Duodenal mucosa (tissue), 2 donors: ENCODE results near the gene OXER1.
A peak's percentile ranks its signal among the peaks of the same experiment; 100 is the strongest.

Experiments used
- H3K27ac ChIP-seq: one replicate; pipeline ENCODE4 v1.7.0; 2013; ENCODE audit warnings: low read depth, low read length
- H3K27me3 ChIP-seq, 2 donors: one replicate each; pipeline ENCODE4 v1.7.0; 2013; ENCODE audit warnings: low read length in 2 of 2, control low read depth in 1 of 2; ENCODE audit not compliant: insufficient read depth in 2 of 2, control insufficient read depth in 1 of 2
- H3K36me3 ChIP-seq, 2 donors: one replicate each; pipeline ENCODE4 v1.7.0; 2013; ENCODE audit warnings: low read length in 2 of 2, control low read depth in 1 of 2; ENCODE audit not compliant: insufficient read depth in 2 of 2, control insufficient read depth in 1 of 2
- H3K4me1 ChIP-seq, 2 donors: one replicate each; pipeline ENCODE4 v1.7.0; 2013; ENCODE audit warnings: low read length in 2 of 2, control low read depth in 1 of 2; ENCODE audit not compliant: insufficient read depth in 2 of 2, control insufficient read depth in 1 of 2
- H3K4me3 ChIP-seq, 2 donors: one replicate each; pipeline ENCODE4 v1.7.0; 2013; ENCODE audit warnings: low read length in 2 of 2, low read depth in 1 of 2
- H3K9ac ChIP-seq, 2 donors: one replicate each; pipeline ENCODE4 v1.7.0; 2013; ENCODE audit warnings: low read length in 2 of 2, low read depth in 1 of 2
- H3K9me3 ChIP-seq, 2 donors: one replicate each; pipeline ENCODE4 v1.7.0; 2013; ENCODE audit warnings: low read length in 2 of 2, control low read depth in 1 of 2; ENCODE audit not compliant: control insufficient read depth in 1 of 2

OXER1 gene, protein sequence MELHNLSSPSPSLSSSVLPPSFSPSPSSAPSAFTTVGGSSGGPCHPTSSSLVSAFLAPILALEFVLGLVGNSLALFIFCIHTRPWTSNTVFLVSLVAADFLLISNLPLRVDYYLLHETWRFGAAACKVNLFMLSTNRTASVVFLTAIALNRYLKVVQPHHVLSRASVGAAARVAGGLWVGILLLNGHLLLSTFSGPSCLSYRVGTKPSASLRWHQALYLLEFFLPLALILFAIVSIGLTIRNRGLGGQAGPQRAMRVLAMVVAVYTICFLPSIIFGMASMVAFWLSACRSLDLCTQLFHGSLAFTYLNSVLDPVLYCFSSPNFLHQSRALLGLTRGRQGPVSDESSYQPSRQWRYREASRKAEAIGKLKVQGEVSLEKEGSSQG

DNA sequence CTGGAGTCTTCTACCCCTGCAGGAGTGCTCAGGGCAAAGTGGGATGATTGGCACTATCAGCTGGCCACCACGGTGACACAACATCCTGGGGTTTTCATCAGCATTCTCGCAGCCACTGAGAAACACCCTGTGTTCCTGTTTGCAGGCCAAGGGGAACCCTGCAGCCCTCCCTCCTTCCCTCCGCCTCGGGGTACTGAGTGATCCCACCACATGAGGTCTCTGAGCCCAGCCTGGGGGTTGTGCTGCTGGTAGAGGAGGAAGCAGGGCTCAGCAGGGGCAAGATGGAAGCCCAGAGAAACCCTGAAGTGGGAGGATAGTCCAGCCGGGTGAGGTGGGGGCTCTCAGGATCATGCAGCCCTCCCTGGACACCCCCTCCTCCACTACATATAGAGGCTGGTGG, at the start of gene OXER1:
TSS of gene OXER1 (minus strand) at position 40 of the 400 bp plus-strand sequence. CDS start 73 bp downstream, outside the sequence.
- H3K27me3 ChIP-seq, result no peaks in the 10 kb centered on the region
- no peak within 1 kb of the TSS for H3K9ac ChIP-seq
- no peaks in the 10 kb centered on the region for H3K4me1 ChIP-seq
- H3K36me3 ChIP-seq, result peaks cover 0 to 7% of the 10 kb centered on the region in 2 donors
- H3K4me3 ChIP-seq, result no peak within 1 kb of the TSS
- no peaks in the 10 kb centered on the region for H3K9me3 ChIP-seq
- no peak within 1 kb of the TSS for H3K27ac ChIP-seq

DNA sequence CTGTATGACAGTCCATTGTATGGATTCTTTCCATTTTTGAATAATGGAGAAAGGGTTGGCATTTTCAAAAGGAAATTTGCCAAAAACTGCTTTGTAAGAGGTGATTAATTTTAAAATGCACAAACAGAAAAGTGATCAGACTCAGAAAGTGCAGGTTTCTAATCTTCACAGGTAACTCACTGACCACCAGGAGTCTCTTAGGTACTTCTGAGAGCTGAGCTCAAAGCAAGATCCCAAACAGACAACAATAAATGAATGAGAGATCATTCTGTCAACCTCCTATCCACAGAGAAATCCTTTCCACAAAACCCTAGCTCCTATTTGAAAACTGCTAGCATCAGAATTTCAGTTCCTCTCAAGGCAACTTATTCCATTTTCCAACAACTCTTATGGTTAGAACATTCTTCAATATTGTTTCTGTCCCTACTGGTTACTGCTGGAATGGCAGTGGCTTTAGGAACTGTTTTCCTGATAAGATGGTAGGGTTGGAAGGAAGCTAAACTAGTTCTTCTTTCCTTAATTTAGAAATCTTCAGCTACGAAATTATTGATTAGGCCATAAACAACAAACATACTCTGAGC, 49.1 kb upstream of the OXER1 start:
- Histone ChIP-seq H3K4me1 (peaks cover 14% of the 10 kb centered on the region in 2 donors), H3K4me3 (no peak overlapping the region), H3K36me3 (no peaks in the 10 kb centered on the region), H3K9me3 (no peaks in the 10 kb centered on the region), H3K27ac (no peak overlapping the region), H3K9ac (no peak overlapping the region), H3K27me3 (no peaks in the 10 kb centered on the region)

DNA sequence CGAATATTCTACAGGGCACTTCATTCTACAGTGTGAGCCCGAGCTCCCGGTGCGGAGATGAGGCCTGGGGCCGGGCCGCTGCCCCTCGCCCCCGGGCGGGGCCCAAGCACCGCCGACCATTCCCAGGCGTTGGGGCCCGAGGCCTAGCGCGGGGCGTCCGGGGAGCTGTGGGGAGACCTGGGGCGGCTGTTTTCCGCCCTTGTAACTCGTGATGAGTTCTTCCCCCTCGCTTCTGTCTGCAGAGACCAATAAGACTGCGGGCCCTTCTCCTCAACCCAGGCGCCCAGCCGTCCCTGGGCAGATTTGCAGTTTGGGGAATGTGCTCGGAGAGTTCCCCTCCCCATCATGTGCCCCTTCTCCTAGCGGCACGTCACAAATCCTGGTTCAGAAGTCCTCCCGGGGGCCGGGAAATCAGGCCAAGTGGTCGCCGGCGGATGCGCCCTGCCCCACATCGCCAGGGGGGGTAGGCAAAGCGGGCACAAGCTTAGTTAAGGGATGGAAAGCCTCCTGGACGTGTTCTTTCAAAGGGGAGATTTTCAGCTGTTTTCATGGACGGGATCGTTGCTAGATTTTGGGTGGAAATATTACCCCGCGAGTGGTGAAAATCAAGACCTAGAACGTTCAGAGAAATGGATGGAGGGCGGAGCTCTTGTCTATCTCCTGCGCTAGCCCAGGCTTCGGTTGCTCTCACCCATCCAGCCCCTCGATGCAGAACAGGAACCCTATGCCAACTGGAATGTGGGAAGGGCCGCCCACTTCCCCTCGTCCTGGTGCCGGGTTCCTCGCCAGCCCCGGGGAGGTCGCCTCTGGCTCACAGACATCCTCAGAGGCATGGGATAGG, 47.3 kb upstream of the OXER1 start:
- Histone ChIP-seq H3K36me3 (no peaks in the 10 kb centered on the region), H3K27ac (peak overlapping the region; percentile 99), H3K4me1 (peaks cover 14% of the 10 kb centered on the region in 2 donors), H3K9ac (peak overlapping the region; percentile 96 to 97), H3K27me3 (no peaks in the 10 kb centered on the region), H3K9me3 (no peaks in the 10 kb centered on the region), H3K4me3 (peak overlapping the region; percentile 85 to 91)

DNA sequence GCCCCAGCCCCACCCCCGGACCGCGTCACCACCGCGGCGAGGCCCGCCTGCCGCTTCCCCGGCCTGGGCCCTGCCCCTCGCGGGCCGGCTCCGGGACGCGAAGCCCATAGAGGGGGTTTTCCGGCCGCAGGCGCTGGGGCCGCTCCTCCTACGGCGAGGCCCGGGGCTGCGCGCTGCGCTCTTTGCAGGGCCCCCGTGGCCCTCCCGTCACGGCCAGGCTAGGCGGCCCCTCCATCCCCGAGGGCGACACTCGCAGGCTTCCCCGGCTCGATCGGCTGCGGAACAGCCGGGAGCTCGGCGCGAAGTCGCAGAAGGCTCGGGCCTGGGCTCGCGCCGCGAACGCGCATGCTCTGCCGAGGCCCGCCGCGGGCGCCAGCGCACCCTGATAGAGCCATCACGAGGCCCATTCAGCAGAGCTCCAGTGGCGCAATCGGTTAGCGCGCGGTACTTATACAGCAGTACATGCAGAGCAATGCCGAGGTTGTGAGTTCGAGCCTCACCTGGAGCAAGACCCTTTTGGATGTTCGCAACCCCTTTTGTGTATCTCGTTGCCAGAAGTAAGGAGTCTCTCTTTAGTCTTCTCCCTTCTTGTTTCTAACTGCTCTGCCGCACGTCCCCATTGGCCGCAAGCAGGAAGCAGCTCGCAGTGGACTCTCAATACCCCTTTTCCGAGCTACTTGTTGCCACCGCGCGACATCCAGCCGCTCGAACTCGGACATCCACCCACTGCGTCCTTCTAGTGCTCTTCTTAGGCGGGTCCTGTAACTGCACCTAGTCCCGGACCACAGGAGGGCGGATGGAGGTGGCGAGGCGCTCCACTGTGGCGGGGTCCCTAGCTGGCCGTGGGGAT, 46.4 kb upstream of the OXER1 start:
- peaks cover 0 to 2% of the 10 kb centered on the region in 2 donors for H3K27me3 ChIP-seq
- H3K36me3 ChIP-seq, result no peaks in the 10 kb centered on the region
- peak overlapping the region; percentile 96 to 97 for H3K9ac ChIP-seq
- H3K9me3 ChIP-seq, result no peaks in the 10 kb centered on the region
- peaks cover 14% of the 10 kb centered on the region in 2 donors for H3K4me1 ChIP-seq
- peak overlapping the region; percentile 99 for H3K27ac ChIP-seq
- H3K4me3 ChIP-seq, result peak overlapping the region; percentile 85 to 91

DNA sequence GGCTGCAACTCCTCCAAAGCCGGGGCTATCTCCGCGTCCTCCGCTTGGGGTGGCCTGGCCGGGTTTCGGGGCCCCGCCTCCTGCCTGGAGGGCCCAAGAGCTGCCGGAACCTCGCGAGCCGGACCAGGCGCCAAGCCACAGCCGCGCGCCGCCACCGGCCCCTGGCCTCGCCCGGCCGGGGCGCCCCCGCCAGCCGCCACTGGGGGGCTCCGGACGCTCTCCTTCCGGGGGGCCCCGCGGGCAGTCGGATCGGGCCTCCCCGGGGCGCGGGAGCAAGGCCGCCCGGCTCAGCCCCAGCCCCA, 45.8 kb upstream of the OXER1 start:
- peak overlapping the region; percentile 56 to 91 for H3K4me3 ChIP-seq
- H3K27me3 ChIP-seq, result peaks cover 0 to 3% of the 10 kb centered on the region in 2 donors
- no peaks in the 10 kb centered on the region for H3K36me3 ChIP-seq
- H3K27ac ChIP-seq, result peak overlapping the region; percentile 99
- H3K4me1 ChIP-seq, result peaks cover 14% of the 10 kb centered on the region in 2 donors
- H3K9me3 ChIP-seq, result no peaks in the 10 kb centered on the region
- peak overlapping the region; percentile 52 to 61 for H3K9ac ChIP-seq

DNA sequence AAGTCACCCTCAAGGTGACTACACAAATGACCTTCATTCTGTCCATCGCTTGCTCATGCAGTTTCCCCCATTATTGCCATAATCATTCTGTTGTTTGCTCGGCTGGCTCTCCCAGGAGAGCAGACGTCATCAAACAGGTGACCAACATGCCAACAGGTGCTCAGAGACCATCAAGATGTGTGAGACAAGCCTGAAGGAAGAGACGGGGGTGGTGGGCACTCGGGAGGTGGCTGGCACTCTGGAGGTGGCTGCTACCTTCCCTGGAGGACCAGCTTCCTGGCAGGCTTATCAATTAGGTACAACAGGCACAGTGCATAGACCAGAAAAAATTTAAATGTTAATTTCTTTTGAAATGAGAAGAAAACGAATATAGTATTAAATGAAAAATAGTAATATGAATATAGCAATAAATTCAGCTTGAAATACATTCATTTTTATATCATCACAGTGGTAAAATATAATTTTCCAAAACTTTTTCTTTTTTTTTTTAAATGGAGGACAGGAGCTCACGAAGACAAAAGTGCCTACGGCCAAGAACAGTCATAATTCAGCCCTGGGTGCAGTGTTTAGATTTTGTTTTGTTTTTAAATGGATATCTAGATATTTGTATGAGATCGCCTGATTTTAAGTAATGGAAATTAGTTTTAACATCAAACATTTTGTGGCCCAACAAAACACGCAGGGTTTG, 45.3 kb upstream of the OXER1 start:
- Histone ChIP-seq H3K4me1 (peaks cover 14% of the 10 kb centered on the region in 2 donors), H3K27ac (peak overlapping the region; percentile 99), H3K9ac (peak overlapping the region; percentile 52 to 61), H3K27me3 (peaks cover 0 to 3% of the 10 kb centered on the region in 2 donors), H3K36me3 (no peaks in the 10 kb centered on the region), H3K9me3 (no peaks in the 10 kb centered on the region), H3K4me3 (peak overlapping the region; percentile 56 to 58)

DNA sequence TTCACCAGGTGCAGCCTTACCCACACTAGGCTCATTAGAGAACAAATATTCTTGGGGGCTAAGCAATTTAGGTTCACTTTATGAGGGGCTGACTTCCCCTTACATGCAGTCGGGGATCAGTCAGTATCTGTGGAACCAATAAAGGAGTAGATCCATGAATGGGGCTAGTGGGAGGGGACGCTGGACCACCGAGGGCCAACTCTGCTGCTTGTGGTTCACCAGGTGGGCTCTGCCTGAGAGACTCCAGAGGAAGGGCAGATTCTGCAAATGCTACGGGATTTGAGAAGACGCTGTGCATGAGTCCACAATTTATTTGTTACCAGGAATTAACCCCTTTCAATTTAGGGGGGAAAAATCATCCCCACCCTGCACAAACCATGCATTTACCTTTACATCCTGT, 44.4 kb upstream of the OXER1 start:
- Histone ChIP-seq H3K4me1 (peaks cover 14% of the 10 kb centered on the region in 2 donors), H3K9me3 (no peaks in the 10 kb centered on the region), H3K4me3 (no peak overlapping the region), H3K27ac (no peak overlapping the region), H3K27me3 (peaks cover 0 to 3% of the 10 kb centered on the region in 2 donors), H3K36me3 (no peaks in the 10 kb centered on the region), H3K9ac (no peak overlapping the region)

DNA sequence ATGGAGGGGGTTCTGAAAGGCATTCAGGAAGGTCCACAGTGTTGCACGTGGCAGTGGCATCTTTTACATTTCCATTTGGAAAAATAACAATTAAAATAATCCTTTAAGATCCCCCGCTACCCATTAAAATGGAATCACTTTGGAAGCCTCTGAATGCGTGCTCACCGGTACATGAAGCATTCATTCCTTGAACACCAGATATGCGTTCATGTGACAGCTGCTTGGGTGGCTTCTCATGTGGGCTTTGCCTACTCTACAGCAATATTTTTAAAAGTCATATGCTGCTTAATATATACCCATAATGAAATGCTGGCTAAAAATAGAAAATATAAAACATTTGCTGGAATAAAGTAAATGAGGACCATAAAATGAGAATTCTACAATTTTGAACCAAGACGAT, 42.9 kb upstream of the OXER1 start:
- no peaks in the 10 kb centered on the region for H3K36me3 ChIP-seq
- no peaks in the 10 kb centered on the region for H3K9me3 ChIP-seq
- no peak overlapping the region for H3K9ac ChIP-seq
- no peak overlapping the region for H3K4me3 ChIP-seq
- peaks cover 0 to 3% of the 10 kb centered on the region in 2 donors for H3K27me3 ChIP-seq
- H3K27ac ChIP-seq, result no peak overlapping the region
- peaks cover 14% of the 10 kb centered on the region in 2 donors for H3K4me1 ChIP-seq

DNA sequence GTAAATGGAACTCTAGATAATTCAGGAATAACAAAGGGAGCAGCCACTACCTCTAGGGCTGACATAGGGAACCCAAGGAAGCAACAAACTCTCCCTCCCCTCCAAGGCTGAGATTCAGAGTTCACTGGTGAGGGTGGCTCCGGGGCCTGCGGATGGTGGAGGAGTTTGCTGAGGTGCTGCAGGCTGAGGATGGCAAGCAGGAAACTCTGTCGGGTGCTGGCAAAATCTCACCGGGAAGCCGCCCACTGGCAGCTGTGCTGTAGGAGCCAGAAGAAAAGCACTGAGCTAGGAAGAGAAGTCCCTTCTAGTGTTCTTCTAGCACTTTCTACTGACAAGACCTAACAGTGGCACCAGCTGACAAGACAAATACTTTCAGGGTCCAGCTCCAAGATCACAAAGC, 41.0 kb upstream of the OXER1 start:
- no peaks in the 10 kb centered on the region for H3K36me3 ChIP-seq
- H3K27me3 ChIP-seq, result peaks cover 0 to 3% of the 10 kb centered on the region in 2 donors
- H3K4me3 ChIP-seq, result no peak overlapping the region
- no peak overlapping the region for H3K27ac ChIP-seq
- H3K4me1 ChIP-seq, result peaks cover 8 to 15% of the 10 kb centered on the region in 2 donors
- H3K9ac ChIP-seq, result no peak overlapping the region
- no peaks in the 10 kb centered on the region for H3K9me3 ChIP-seq
